ENCODE data around the gene NEK1.
"Not testable (repeated sequence)": the region's sequence is repeated elsewhere in the genome, so short reads cannot be mapped to it uniquely, and the experiment has no call there.

GRCh38 chr4:169494234-169494633 lies 118.1 kb downstream of the NEK1 start:
- not testable (repeated sequence) for TF ChIP-seq MAX (IDR thresholded peaks at IDR 0.05; ENCODE audit: low read depth); TEAD4 (IDR thresholded peaks at IDR 0.05; ENCODE audit: borderline replicate concordance, insufficient read depth); REST (IDR thresholded peaks at IDR 0.05; ENCODE audit: low read depth, low read length)
